ENCODE results near the gene NDUFA13. TPM values are rescaled to one million over a fixed set of nuclear protein-coding genes. Genes with fewer than 3 reads are reported as not detected.

Gene NDUFA13
- total RNA-seq, 1 experiment from 2014 or later: 489 TPM

DNA sequence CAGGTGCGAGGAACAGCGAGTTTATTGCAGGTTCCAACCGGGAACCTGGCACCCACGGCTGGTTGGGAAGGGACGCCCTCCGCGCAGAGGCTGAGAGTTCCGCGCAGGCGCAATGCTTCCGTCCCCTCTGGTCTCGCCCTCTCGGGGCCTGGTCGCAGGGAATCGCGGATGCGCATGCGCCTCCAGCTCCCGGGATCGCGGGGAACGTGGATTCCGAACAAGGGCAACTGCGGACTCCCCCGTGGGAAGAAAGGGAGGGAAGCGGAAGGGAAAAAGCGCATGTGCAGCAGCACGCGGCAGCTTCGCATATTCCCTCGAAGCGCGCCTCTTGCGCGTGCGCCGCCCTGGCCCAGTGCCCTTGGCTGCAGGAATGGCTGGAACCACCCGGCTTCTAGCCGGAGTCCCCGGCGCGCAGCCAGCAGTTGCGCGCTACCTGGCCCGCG is 1.8 kb upstream of the NDUFA13 start:
- H3K4me3 Mint-ChIP-seq: no peak overlapping the region; a peak in 1 of 5 replicates
- TF ChIP-seq, protein P1, sequence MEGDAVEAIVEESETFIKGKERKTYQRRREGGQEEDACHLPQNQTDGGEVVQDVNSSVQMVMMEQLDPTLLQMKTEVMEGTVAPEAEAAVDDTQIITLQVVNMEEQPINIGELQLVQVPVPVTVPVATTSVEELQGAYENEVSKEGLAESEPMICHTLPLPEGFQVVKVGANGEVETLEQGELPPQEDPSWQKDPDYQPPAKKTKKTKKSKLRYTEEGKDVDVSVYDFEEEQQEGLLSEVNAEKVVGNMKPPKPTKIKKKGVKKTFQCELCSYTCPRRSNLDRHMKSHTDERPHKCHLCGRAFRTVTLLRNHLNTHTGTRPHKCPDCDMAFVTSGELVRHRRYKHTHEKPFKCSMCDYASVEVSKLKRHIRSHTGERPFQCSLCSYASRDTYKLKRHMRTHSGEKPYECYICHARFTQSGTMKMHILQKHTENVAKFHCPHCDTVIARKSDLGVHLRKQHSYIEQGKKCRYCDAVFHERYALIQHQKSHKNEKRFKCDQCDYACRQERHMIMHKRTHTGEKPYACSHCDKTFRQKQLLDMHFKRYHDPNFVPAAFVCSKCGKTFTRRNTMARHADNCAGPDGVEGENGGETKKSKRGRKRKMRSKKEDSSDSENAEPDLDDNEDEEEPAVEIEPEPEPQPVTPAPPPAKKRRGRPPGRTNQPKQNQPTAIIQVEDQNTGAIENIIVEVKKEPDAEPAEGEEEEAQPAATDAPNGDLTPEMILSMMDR (conservative IDR thresholded peaks at IDR 0.05): no peak
- no CpG with 5 or more reads among the region's 46 CpGs for WGBS (ENCODE audit: extremely low coverage, insufficient read length, low lambda C conversion rate)

More for the DNA sequence above, 1.8 kb upstream of the NDUFA13 start:
- Histone ChIP-seq H4K5ac (ENCODE audit: insufficient read length, low read depth, low read length) (no peak overlapping the region), H3K79me2 (ENCODE audit: insufficient read depth, low read length) (peaks cover 8% of the 10 kb centered on the region; the same call in 1 of the 2 replicates), H3K23me2 (ENCODE audit: insufficient read length, low read depth, low read length, poor library complexity, severe bottlenecking) (peaks cover 5% of the 10 kb centered on the region), H2BK120ac (ENCODE audit: low read depth, low read length, poor library complexity, severe bottlenecking) (no peak overlapping the region), H3K79me1 (ENCODE audit: insufficient read depth, low read depth, low read length, poor library complexity, severe bottlenecking) (peaks cover 3% of the 10 kb centered on the region), H3K9me3 (ENCODE audit: control insufficient read depth, low read depth, low read length) (no peaks in the 10 kb centered on the region), H3K27me3 (ENCODE audit: insufficient read depth, low read length) (no peaks in the 10 kb centered on the region), H3T11ph (ENCODE audit: low read length) (no peak overlapping the region), H3K9ac (ENCODE audit: extremely low read depth, insufficient read length, low read length) (no peak overlapping the region), H4K20me1 (ENCODE audit: control insufficient read depth, insufficient read depth, insufficient read length) (no peaks in the 10 kb centered on the region), H3K4me1 (ENCODE audit: insufficient read depth, low read length) (no peaks in the 10 kb centered on the region), H2AK5ac (ENCODE audit: insufficient read length, low read length) (no peak overlapping the region), H2AFZ (ENCODE audit: low read length) (no peak overlapping the region), H3K23ac (ENCODE audit: insufficient read length, low read depth, low read length) (no peak overlapping the region), H3K27ac (ENCODE audit: insufficient read length, low read depth, low read length) (no peak overlapping the region), H4K8ac (replicated peaks; ENCODE audit: insufficient read length, low read depth, low read length) (no peak overlapping the region), H2BK15ac (ENCODE audit: low read depth, low read length) (no peak overlapping the region), H2BK12ac (ENCODE audit: insufficient read length, low read depth, low read length) (no peak overlapping the region), H3K56ac (ENCODE audit: insufficient read length, low read depth, low read length) (no peak overlapping the region), H3K18ac (ENCODE audit: insufficient read length, low read depth, low read length) (no peak overlapping the region), H2BK5ac (ENCODE audit: insufficient read length, low read length) (no peak overlapping the region), H3K4ac (ENCODE audit: low read depth, low read length) (no peak overlapping the region), H4K91ac (ENCODE audit: insufficient read length, low read depth, low read length) (no peak overlapping the region), H2BK20ac (ENCODE audit: low read depth, low read length, poor library complexity, severe bottlenecking) (no peak overlapping the region), H3K14ac (ENCODE audit: insufficient read depth, low read length) (no peak overlapping the region; the same call in 1 of the 2 replicates), H3K4me2 (ENCODE audit: insufficient read depth, insufficient read length, low read length) (no peak overlapping the region)
- Mint-ChIP-seq H3K27ac (no peak overlapping the region), H3K36me3 (ENCODE audit: insufficient read depth in 1 of 3, low read depth in 3 of 3) (peaks cover under 1 to 14% (median 3%) of the 10 kb centered on the region in 3 experiments; a peak in 6 of 7 replicates), H3K27me3 (ENCODE audit: low read depth) (peaks cover 4% of the 10 kb centered on the region; the same call in 1 of the 2 replicates), H3K9me3 (no peaks in the 10 kb centered on the region), H3K4me1 (peaks cover 3 to 13% of the 10 kb centered on the region in 2 experiments)
- no peak for DNase-seq

All from H9 (cell line).